C4-2B (cell line): Measurements from ENCODE around the gene PRPF38A.

ENCODE experiments used
- ZFX ChIP-seq: fragments of 450-650 bp; IDR thresholded peaks from 2 replicates; pipeline ENCODE4 v1.6.1; 2017
- TF ChIP-seq, protein P1 (sequence below): fragments of 450-650 bp; conservative IDR thresholded peaks from 2 replicates; pipeline ENCODE4 v1.5.1; 2017; ENCODE audit warnings: mild to moderate bottlenecking

DNA sequence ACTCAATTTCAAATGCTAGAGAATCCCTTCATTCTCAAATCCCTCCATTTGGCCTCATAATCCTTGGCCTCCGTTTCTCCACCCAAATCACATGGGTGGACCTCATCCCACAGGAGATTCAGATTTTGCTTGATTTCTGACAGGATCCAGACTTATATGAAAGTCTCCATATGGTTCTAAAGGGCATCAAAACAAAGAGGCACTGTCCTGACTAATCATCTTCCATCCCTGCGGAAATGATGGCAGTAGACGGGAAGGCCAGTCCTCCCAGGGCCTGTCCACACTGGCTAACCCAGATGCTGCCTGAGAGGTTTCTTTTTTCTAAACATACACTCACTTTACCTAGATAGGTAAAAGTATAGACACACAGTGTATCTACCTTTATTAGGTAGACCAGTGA is 19.0 kb upstream of the PRPF38A start:
- TF ChIP-seq, protein P1, sequence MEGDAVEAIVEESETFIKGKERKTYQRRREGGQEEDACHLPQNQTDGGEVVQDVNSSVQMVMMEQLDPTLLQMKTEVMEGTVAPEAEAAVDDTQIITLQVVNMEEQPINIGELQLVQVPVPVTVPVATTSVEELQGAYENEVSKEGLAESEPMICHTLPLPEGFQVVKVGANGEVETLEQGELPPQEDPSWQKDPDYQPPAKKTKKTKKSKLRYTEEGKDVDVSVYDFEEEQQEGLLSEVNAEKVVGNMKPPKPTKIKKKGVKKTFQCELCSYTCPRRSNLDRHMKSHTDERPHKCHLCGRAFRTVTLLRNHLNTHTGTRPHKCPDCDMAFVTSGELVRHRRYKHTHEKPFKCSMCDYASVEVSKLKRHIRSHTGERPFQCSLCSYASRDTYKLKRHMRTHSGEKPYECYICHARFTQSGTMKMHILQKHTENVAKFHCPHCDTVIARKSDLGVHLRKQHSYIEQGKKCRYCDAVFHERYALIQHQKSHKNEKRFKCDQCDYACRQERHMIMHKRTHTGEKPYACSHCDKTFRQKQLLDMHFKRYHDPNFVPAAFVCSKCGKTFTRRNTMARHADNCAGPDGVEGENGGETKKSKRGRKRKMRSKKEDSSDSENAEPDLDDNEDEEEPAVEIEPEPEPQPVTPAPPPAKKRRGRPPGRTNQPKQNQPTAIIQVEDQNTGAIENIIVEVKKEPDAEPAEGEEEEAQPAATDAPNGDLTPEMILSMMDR = no peak
- TF ChIP-seq ZFX = no peak
